TTC549 (cell line): Measurements from ENCODE around the gene PSMB5.
A peak's percentile ranks its signal among the peaks of the same experiment; 100 is the strongest.

ENCODE experiments used
- FAIRE-seq: peaks from 2 replicates; lab custom pipeline; 2012; peaks lifted over from hg19 to GRCh38; lab: Jason Lieb, UNC

Gene PSMB5

GRCh38 chr14:23034498-23035302 is at the start of gene PSMB5:
PSMB5 (minus strand) TSS chr14:23034900; CDS start chr14:23034881, 19 bp downstream.
- FAIRE-seq: peak; percentile 63

GRCh38 chr14:23080474-23080873 is 45.8 kb upstream of the PSMB5 start:
- FAIRE-seq: no peak

- no peak for FAIRE-seq
Measured at GRCh38 chr14:23079716-23080115, 45.0 kb upstream of the PSMB5 start.

DNA sequence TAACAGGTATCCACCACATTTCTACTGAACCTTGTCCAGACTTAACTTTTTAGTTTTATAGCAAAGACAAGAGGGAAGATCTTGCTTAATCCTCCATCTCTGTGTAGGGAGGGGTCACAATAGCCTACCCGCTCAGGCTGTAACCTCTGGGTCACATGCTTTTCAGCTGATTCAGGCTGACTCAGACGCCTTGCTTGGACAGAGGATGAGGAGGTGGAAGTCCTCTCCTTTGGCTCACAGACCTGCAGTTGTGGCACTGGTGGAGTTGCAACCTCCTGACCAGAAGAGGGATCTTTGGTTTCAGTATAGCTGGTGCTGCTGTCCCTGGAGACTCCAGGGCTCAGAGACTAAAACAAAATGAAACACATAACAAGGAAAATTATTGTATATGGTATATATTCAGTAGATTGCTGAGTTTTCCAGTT is 44.0 kb upstream of the PSMB5 start:
- no peak for FAIRE-seq

- no peak for FAIRE-seq
Measured at GRCh38 chr14:23077962-23078361, 43.3 kb upstream of the PSMB5 start.

- no peak for FAIRE-seq
Measured at GRCh38 chr14:23076785-23077408, 42.2 kb upstream of the PSMB5 start.

DNA sequence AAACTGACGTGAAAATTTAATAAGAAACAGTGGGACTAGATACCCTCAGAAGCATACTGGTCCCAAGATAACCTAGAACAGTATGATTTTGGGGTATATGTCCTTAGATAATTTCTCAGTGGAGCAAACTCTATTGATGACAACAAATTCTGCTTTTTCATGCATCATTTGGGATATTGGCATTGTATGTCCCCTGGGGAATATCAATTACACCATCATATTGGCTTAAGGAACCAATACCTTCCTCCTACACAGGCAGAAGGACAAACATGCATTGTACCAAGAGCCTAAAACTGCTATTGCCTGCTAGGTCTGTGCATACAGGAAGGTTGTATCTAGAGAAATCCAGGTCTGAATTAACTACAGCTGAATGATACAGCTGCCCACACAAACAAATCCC is 40.2 kb upstream of the PSMB5 start:
- no peak for FAIRE-seq

- no peak for FAIRE-seq
Measured at GRCh38 chr14:23071921-23072539, 37.3 kb upstream of the PSMB5 start.

GRCh38 chr14:23071244-23071920 is 36.7 kb upstream of the PSMB5 start:
- FAIRE-seq: no peak

GRCh38 chr14:23070262-23071129 is 35.8 kb upstream of the PSMB5 start:
- no peak for FAIRE-seq

GRCh38 chr14:23069413-23069806 is 34.7 kb upstream of the PSMB5 start:
- FAIRE-seq: no peak

GRCh38 chr14:23068789-23069412 is 34.2 kb upstream of the PSMB5 start:
- peak; percentile 71 for FAIRE-seq

DNA sequence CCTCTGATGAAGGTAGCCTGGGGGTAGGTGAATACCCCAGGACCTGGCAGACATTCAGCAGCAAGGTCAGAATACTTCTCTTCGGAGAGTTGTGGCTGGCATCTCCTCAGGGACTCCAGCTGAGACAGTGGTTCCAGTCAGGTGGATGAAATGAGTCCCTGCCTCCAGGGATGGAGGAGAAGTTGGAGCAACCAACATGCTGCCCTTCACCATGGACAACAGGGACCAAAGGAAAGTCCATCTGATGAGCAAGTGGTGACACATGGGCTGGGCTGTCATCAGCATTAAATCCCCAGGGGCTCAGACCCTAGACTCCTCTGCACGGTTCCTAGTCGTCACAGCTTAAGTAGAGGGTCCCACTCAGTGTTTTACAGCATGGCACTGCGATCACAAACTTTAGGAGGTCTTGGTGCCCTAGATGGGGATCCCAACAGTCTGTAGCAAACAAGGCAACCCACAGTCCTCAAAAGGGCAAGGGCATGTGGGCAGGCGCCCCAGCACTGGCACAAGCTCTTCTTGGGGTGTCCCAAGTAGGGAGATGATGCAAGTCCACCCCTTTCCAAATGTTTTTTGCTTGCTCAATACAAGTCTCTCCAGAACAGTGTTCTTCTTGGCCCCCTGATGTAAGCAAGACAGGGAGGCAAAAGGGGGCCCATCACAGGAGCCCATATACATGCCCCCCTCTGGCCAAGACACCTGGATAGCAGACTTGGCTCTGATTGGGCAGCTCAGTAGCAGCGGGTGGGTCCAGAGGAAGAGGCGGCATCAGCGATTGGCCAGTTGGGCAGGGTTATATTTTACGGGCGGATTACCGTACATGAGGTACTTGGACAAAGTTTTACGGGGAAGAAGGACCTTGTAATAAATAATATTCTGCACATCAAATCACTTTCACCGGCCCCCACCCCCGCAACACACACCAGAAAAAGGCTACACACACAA is 33.4 kb upstream of the PSMB5 start:
- no peak for FAIRE-seq

DNA sequence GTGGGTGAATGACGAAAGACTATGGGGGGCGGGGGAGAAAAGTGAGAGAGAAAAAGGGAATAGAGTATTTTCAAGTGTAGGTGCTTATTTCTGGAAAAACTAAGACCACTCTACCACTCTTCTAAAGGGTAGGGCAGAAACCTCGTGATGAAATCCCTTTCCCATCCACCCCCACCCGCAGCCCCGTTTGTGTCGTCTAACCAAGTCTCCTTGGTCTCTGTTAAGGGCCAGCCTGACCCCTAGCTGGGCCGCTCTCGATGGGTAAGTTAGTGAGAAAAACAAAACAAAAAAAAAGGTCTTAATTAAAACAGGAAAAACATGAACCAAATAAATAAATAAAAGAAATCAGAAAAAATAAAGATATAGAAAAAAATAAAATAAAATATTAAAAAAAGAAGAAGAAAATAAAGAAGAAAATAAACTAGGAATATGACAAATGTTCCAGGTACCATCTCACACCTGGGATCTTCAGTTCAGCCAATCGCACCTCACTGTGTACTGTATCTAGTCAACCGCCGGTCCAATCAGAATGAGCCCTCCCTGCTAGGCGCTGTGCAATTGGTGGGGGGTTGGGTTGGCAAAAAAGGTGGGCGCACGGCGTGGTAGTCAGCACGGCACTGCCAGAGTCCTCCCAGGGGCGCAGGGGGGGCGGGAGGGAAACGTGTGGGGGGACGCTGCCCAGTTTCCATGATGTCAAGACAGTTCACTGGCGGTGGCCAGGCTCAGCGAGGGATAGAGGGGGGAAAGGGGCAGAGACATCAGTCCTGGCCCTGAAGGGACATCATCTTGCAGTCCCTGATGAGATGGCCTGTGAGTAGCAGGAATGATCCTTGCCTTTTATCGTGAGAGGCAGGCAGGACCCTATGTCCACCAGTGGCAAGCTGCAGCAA is 32.4 kb upstream of the PSMB5 start:
- no peak for FAIRE-seq

GRCh38 chr14:23066368-23066767 is 31.7 kb upstream of the PSMB5 start:
- no peak for FAIRE-seq

- FAIRE-seq: no peak
Measured at GRCh38 chr14:23063601-23064000, 28.9 kb upstream of the PSMB5 start.

- FAIRE-seq: no peak
Measured at GRCh38 chr14:23062002-23062401, 27.3 kb upstream of the PSMB5 start.

DNA sequence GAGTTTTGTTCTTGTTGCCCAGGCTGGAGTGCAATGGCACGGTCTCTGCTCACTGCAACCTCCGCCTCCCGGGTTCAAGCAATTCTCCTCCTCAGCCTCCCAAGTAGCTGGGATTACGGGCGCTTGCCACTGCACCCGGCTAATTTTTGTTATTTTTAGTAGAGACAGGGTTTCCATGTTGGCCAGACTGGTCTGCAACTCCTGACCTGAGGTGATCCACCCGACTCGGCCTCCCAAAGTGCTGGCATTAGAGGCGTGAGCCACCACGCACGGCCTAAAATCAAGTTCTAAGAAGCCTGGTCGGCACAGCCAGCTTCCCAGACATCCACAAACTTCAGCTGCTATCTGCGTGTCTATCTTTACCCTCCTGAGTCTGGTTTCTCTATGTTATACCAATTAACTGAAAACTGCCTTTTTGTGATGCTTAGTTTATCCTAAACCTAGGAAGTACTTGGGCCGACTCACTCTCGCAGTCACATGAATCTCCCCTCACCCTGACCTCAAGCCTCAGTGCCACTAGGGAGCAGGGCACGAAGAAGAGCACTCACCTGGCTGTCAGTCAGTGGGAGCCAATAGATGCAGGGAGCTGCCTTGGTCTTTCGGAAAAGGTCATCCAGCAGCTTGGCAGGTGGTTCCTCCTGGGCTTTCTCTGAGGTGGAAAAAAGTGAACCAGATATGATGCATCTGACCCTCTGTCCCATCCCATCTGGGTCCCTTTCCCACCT is 26.0 kb upstream of the PSMB5 start:
- FAIRE-seq: no peak
